DMS53 (cell line): ENCODE results near the gene ZNF337.
"Not testable (repeated sequence)": the region's sequence is repeated elsewhere in the genome, so short reads cannot be mapped to it uniquely, and the experiment has no call there.

Experiments
- DNase-seq: peaks from one replicate; lab custom pipeline; 2025; lab: John Stamatoyannopoulos, UW

ZNF337 gene

DNA sequence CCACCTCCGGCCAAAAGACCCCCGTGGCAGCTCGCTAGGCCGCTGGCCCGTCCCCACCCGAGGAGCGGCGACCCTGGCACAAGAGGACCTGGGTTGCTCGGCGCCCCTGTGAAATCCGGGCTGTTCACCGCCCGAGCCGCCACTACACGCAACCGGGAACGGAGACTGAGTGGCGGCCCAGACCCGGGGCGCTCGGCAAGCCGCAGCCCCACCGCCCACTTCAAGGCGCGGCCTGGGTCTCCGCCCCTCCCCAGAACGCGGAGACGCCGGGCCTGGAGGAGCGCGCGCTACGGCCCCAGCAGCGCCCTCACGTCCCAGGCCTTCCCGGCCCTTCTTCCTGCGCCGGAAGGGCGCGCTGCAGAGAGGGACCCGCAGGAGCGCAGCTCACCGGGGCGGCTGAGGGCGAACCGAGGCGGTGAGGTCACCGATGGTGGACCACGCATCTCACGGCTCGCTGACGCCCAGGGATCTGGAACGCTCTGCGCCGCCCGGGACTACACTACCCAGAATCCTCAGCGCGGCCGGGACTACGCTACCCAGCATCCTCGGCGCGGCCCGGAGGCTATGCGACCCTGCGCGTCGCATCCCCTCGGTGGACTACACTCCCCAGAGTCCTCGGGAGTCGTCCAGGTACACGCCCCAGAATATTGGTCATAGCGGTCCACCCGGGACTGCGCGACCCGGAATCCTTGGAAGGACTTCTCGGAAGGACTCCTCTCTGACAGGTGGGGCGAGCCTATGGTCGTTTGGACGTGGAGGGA, at the start of gene ZNF337:
ZNF337 (minus strand) TSS at position 483 of the 761 bp plus-strand sequence. CDS start 10,436 bp downstream, outside the sequence.
- DNase-seq: peak; percentile 99

DNA sequence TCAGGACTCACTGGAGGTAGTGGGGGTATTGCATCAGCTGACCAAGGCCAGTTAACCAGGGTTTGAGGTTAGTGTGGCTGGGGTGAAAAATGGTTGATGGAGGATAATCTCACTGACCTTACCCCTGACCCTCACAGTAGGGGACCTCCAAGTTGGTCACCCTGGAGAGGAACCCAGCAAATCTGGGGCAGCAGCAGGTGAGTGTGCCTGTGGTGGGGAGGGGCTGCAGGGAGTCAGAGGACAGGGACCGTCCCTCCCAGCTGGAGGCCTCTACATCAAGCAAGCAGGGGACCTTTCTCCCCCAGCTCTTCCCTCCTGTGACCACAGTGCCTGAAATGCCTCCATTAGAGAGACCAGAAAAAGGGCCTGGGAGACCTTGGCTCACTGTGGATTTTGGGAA, 49.1 kb upstream of the ZNF337 start:
- no peak for DNase-seq

DNA sequence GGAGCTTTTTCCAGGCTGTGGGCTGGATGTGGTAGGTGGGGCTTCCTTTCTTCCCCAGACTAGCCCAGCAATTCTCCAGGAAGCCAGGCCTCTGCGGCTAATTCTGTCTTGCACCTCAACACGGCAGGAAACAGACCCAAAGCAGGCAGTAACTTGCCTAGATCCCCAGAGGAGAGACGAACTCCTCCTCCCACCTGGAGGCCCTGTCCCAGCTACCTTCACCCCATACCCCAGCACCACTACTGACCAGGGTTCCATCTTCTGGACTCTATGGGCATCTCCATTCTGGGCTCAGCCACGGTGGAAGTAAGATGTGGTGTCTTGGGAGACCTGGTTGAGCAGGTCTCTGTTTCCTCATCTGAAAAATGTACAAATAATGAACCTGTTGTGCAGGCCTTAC, 48.4 kb upstream of the ZNF337 start:
- DNase-seq: no peak

DNA sequence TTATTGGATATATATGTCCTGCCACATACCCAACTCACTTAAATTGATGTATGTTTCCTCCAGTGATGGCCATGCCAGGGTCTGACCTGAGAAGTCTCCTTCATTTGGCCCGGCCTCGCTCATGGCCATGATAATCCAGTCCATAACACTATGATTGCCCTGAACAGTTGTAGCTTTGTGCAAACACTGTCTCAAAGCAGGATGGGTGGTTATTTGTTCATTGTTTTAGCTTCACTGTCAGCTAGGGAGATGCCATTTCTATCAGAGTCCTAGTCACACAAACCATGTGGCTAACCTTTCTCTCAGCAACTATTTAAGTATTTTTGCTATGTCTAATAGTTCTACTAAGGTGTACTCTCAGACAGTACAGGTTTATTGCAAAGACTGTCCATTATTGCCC, 47.6 kb upstream of the ZNF337 start:
- DNase-seq: no peak

DNA sequence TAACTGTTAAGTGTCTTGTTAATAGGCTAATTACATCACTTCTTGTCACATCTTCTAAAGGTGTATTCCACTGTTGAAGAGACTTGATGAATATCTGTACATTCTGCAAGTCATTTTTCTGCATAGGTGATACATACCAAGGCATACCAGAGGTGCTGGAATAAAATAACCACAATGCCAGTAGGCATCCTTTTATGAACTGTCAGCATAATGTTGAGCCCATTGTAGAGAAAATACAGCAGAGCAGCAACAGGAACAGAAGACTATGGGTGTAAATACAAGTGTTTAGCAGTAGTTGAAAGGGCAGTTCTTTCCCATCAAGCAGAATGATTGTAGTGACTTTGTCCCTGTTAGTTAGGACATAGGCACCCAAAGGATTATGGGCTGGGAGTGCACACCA, 44.4 kb upstream of the ZNF337 start:
- no peak for DNase-seq

DNA sequence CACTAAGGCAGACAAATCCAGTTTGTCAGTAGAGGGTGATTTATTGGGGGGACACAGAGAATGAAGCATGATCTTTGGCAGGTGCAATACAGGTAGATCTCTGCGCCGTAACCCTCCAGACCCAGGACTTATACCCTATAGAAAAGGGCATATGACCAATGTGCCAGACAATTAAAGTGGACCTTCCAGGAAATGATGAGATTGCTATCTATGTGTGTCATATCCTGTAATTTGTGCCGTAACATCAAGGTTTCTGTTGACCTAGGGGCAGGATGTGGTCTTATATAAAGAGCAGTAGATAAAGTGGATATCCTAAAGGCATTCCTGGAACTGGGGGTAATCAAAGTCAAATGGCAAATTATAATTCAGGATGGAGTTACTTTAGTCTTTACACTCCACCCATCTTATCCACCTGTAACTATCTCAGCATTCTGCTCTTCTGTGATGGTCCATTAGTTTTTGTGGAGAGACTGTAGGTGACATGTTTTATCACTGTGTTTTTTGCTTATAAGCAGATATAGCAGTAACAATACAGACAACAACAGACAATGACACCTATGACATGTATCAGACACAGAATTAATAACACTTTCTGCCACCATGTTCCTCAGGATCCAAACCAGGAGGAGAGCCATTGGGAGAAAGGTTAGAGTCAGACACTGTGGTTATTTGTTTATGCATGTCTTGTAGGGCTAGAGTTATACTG, 43.1 kb upstream of the ZNF337 start:
- peak; percentile 38 for DNase-seq

DNA sequence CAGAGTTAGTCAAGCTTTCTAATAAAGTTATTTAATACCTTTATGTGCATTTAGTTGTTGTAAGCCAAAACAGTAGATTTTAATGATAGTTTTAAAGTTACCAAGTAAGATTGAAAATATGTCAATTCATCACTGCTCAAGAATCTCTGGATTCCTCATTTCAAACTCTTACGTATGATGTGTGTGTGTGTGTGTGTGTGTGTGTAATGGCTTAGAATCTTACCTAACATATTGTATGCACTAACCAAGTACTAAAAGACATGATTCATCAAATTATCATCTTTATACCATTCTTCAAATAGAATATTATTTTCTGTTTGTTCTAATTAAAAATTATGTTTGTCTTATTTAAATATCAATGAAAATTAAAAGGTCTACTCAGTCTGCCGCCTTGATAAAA, 41.5 kb upstream of the ZNF337 start:
- no peak for DNase-seq

DNA sequence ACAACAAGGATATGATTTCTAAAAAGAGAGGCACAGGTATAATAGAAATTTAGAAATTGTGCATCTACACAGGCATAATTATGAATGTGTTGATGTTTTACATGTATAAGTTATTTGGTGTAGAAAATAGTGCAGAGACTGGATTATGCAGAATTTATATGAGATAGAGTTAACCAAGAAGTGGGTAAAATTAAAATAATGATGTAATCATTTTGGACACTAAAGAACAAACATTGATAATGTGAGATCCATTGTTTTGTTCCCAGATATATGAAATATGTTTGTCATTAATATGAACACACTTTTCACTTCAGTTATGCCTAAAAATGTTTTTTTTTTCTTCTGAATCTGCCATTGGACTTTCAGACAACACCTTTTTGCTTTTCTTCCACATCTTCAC, 37.2 kb upstream of the ZNF337 start:
- no peak for DNase-seq

DNA sequence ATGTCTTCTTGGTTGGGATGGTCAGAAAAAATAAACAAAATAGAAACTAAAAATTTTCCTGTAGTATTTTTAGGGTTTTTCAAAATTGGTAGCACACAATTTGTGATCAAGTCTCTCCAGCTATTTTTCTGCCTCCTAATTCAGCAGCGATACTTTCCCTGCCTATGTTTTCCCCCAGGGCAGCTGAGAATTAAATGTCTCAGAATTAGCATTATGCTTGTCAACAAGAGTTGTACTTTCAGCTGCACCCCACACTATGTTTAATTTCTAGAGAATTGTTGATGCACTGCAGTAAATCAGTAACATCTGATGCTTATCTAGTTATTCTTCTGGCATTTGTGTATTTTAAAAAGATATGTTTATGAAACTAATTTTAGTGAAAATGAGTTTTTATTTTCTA, 34.2 kb upstream of the ZNF337 start:
- no peak for DNase-seq

DNA sequence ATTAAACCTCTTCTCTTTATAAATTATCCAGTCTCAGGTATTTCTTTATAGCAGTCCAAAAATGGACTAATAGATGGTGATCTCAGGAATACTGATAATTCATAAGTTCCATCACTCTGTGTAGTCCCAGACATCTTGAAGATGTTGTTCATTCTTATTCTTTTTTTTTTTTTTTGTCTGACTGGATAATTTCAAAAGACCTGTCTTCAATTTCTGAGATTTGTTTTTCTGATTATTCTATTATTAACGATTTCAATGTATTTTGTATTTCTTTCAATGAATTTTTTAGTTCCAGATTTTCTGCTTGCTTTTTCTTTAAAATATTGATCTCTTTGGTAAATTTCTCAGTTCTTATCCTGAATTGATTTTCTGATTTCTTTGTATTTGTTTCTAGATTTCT, 29.7 kb upstream of the ZNF337 start:
- no peak for DNase-seq

DNA sequence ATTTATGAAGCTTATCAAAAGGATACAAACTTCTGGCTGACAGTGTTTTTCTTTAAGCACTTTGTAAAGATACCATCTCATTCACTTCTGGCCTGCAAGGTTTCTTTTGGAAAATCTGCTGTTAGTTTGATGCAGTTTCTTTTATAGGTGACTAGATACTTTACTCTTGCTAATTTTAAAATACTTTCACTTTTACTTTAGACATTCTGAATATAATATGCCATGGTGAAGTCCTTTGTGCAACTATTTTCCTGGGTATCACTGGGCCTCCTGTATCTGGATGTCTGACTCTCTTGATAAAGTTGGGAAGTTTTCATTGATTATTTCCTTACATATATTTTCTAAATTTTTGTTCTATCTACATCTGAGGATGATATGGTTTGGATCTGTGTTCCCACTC, 29.0 kb upstream of the ZNF337 start:
- DNase-seq: no peak

DNA sequence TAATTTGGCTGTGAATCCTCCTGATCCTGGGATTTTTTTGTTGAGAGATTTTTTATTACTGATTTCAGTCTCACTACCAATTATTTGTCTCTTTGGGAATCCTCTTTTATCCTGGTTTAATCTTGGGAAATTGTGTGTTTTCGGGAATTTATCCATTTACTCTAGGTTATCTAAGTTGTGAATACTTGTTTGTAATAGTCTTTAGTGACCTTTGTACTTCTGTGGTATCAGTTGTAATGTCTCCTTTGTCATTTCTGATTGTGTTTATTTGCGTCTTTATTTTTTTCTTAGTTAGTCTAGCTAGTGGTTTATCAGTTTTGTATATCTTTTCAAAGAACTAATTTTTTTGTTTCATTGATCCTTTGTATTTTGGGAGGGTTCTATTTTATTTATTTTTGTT, 27.3 kb upstream of the ZNF337 start:
- no peak for DNase-seq

DNA sequence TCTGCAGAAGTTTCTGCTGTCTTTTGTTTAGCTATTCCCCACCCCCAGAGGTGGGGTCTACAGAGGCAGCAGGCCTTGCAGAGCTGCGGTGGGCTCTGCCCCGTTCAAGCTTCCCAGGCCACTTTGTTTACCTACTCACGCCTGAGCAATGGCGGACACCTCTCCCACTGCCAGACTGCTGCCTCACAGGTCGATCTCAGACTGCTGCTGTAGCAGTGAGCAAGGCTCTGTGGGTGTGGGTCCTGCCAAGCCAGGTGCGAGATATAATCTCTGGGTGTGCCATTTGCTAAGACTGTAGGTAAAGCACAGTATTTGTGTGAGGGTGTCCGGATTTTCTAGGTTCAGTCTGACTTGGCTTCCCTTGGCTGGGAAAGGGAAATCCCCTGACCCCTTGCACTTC, 23.6 kb upstream of the ZNF337 start:
- DNase-seq: no peak

DNA sequence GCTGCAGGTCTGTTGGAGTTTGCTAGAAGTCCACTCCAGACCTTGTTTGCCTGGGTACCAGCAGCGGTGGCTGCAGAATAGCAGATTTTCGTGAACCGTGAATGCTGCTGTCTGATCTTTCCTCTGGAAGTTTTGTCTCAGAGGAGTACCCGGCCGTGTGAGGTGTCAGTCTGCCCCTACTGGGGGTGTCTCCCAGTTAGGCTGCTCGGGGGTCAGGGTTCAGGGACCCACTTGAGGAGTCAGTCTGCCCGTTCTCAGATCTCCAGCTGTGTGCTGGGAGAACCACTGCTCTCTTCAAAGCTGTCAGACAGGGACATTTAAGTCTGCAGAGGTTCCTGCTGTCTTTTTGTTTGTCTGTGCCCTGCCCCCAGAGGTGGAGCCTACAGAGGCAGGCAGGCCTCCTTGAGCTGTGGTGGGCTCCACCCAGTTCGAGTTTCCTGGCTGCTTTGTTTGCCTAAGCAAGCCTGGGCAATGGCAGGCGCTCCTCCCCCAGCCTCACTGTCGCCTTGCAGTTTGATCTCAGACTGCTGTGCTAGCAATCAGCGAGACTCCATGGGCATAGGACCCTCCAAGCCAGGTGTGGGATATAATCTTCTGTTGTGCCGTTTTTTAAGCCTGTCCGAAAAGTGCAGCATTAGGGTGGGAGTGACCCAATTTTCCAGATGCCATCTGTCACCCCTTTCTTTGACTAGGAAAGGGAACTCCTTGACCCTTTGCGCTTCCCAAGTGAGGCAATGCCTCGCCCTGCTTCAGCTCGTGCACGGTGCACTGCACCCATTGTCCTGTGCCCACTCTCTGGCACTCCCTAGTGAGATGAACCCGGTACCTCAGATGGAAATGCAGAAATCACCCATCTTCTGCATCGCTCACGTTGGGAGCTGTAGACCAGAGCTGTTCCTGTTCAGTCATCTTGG, 22.5 kb upstream of the ZNF337 start:
- DNase-seq: peak; percentile 68

DNA sequence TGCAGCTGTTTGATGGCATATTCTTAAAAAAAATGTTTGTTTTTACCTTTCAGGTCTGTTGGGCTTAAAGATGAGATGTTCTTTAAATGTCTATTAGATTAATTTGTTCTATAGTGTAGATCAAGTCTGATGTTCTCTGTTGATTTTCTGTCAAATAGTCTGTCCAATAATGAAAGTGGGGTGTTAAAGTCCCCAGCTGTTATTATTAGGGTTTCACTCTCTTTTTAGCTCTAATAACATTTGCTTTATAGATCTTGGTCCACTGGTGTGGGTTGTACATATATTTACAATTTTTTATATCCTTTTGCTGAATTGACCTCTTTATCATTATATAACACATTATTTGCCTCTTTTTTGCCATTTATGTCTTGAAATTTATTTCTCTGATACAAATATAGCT, 11.0 kb upstream of the ZNF337 start:
- no peak for DNase-seq

DNA sequence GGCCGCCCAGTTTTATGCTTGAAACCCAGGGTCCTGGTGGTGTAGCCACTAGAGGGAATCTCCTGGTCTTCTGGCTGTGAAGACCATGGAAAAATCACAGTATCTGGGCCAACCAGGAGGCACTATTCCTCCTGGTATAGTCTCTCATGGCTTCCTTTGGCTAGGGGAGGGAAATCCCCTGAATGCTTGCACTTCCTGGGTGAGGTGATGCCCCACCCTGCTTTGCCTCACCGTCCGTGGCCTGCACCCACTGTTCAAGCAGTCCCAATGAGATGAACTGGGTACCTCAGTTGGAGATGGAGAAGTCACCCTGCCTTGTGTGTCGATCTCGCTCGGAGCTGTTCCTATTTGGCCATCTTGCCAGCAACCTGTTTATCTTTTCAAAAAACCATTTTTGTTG, 10.1 kb upstream of the ZNF337 start:
- no peak for DNase-seq

DNA sequence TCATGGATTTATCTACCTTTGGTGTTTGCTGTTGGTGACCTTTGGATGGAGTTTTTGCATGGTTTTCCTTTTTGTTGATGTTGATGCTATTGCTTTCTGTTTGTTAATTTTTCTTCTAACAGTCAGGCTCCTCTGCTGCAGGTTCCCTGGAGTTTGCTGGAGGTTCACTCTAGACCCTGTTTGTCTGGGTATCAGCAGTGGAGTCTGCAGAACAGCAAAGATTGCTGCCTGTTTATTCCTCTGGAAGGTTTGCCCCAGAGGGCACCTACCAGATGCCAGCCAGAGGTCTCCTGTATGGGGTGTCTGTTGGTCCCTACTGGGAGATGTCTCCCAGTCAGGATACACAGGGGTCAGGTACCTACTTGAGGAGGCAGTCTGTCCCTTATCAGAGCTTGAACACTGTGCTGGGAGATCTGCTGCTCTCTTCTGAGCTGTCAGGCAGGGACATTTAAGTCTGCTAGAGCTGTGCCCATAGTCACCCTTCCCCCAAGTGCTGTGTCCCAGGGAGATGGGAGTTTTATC, 9.2 kb upstream of the ZNF337 start:
- no peak for DNase-seq

DNA sequence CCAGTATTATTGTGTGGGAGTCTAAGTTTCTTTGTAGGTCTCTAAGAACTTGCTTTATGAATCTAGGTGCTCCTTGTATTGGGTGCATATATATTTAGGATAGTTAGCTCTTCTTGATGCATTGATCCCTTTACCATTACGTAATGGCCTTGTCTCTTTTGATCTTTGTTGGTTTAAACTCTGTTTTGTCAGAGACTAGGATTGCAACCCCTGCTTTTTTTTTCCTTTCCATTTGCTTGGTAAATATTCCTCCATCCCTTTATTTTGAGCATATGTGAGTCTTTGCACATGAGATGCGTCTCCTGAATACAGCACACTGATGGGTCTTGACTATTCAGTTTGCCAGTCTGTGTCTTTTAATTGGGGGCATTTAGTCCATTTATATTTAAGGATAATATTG, 7.7 kb upstream of the ZNF337 start:
- not testable (repeated sequence) for DNase-seq

DNA sequence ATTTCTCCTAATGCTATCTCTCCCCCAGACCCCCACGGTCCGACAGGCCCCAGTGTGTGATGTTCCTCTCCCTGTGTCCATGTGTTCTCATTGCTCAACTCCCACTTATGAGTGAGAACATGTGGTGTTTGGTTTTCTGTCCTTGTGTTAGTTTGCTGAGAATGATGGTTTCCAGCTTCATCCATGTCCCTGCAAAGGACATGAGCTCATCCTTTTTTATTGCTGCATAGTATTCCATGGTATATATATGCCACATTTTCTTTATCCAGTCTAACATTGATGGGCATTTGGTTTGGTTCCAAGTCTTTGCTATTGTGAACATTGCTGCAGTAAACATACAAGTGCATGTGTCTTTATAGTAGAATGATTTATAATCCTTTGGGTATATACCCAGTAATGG, 4.2 kb upstream of the ZNF337 start:
- not testable (repeated sequence) for DNase-seq

DNA sequence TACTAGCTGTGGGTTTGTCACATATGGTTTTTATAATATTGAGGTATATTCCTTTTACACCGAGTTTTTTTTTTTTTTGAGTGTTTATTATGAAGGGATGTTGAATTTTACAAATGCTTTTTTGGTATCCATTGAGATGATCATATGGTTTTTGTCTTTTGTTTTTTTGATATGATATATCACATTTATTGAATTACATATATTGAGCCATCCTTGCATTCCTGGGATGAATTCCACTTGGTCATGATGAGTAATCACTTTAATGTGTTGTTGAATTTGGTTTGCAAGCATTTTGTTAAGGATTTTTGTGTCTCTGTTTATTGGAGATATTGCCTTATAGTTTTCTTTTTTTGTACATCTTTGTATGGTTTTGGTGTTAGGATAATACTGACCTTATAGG, 3.3 kb upstream of the ZNF337 start:
- peak; percentile 43 for DNase-seq

DNA sequence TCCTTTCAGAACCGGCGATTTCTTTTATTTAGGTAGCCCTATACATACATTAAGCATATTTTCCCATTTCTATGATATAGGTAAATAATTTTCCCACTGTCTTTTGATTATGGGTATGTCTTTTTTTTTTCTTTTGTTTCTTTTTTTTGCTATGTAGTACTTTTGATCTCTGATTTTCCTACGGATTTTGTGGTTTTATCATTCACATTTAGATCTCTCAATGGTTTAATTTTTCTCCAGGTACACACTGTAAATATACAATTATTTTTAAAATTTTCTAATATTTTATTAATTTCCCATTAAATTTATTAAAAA, 436 bp upstream of the ZNF337 start:
- DNase-seq: no peak

DNA sequence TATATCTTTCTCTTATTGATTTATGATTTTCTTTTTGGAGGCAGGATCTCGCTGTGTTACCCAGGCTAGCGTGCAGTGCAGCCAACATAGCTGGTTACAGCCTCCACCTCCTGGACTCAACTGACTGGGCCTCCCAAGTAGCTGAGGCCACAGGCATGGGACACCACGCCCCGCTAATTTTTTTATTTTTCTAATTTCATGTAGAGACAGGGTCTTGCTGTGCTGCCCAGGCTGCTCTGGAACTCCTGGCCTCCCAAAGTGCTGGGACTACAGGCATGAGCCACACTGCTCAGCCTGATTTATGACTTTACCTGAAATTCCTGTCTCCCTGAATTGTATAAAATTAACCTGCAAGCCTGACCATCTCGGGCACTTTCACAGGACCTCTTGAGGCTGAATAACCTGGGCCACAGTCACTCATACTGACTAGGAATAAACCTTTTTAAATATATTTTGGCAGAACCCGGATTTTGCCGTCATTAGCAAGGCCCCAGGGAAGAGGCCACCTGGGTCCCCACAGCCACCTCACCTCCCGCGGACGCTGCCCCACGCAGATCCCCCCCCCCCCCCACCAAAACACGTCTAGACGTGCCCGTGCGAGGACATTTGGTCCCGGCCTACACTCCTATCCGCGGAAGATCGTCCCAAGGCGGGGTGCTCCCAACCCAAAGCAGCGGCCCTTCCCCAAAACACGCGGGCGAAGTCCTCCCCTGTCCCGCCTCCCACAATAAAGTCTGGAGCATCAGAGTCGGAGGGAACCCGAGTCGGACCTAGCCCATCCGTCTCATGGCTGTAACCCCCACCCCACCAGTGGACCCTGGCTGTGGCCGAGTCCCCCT, 902 bp downstream of the ZNF337 start:
- DNase-seq: peak; percentile 60
